ENCODE results near the gene COG1.
A peak's percentile ranks its signal among the peaks of the same experiment; 100 is the strongest.

The COG1 gene

GRCh38 chr17:73231841-73232586, 39.2 kb downstream of the COG1 start:
- peak; percentile 93 for DNase-seq

GRCh38 chr17:73232587-73233373, 39.9 kb downstream of the COG1 start:
- DNase-seq: no peak

- DNase-seq: no peak
These were observed 41.9 kb downstream of the COG1 start for GRCh38 chr17:73234736-73235135.

- DNase-seq: no peak
These were observed 44.9 kb downstream of the COG1 start for GRCh38 chr17:73237714-73238113.

GRCh38 chr17:73240561-73240960, 47.7 kb downstream of the COG1 start:
- no peak for DNase-seq

- no peak for DNase-seq
These were observed 54.9 kb downstream of the COG1 start for GRCh38 chr17:73247726-73248125.

- DNase-seq: no peak
These were observed 55.7 kb downstream of the COG1 start for GRCh38 chr17:73248532-73248931.

GRCh38 chr17:73249700-73250099, 56.8 kb downstream of the COG1 start:
- no peak for DNase-seq

GRCh38 chr17:73250851-73251640, 58.2 kb downstream of the COG1 start:
- no peak for DNase-seq

GRCh38 chr17:73251871-73252270, 59.0 kb downstream of the COG1 start:
- DNase-seq: no peak

- peak; percentile 28 for DNase-seq
These were observed 62.9 kb downstream of the COG1 start for GRCh38 chr17:73255671-73256181.

- no peak for DNase-seq
These were observed 63.4 kb downstream of the COG1 start for GRCh38 chr17:73256220-73256619.

GRCh38 chr17:73257516-73257915, 64.7 kb downstream of the COG1 start:
- DNase-seq: no peak
